Measurements from ENCODE around the gene ZNF521.

DNA sequence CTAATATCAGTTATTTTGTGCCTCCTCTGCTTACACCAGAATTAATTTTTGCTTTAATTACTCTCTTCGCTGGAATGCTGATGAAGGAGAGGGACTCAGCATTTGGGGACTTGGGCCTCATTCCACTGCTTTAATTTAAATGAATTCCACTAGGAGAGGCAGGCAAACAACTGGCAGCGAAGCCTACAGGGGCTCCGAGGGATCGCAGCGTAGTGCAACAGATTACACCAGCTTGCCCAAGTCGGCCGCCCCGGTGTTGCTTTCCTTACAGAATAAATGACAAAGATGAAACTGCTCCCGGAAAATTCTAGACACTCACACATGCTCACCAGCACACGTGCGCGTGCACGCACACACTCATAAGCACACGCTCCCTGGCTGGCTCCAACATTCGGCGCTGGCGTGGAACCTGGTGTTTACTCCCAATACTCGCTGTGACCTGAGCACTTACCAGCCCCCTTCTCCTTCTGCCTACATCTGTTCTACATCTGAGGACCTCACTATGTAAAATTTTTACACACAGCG lies 175.4 kb downstream of the ZNF521 start:
- TF ChIP-seq POLR2AphosphoS5 (IDR thresholded peaks at IDR 0.05) (no peak), POLR2A (IDR thresholded peaks at IDR 0.05) (no peak)
